Endometrial microvascular endothelial cells (primary cell): Measurements from ENCODE around the gene HBE1. TPM values are rescaled to one million over a fixed set of nuclear protein-coding genes. Genes with fewer than 3 reads are reported as not detected.
"Not testable (repeated sequence)": the region's sequence is repeated elsewhere in the genome, so short reads cannot be mapped to it uniquely, and the experiment has no call there.

Experiments used
- in situ Hi-C: cut with HindIII; loops from 2 replicates; pipeline ENCODE4 v1.10.0; 2017; ENCODE audit warnings: low sequenced_read_pairs, low pct_unique_long_range_greater_than_20kb; ENCODE audit errors: inconsistent ontology term
- total RNA-seq: library from RNA; depleted of rRNA; stranded (reverse); fragments of >200 nt; gene quantifications from one replicate; pipeline ENCODE4 v1.2.3, GENCODE V29; 2015; ENCODE audit errors: inconsistent ontology term

HBE1 gene
- total RNA-seq, 1 donor from 2014 or later: not detected

- in situ Hi-C loops: no loop called here
Observed at GRCh38 chr11:5258543-5259262, 11.0 kb downstream of the HBE1 start.

GRCh38 chr11:5257296-5257695 lies 12.4 kb downstream of the HBE1 start:
- in situ Hi-C loops: no loop called here

- in situ Hi-C loops: not testable (repeated sequence)
Observed at GRCh38 chr11:5254646-5255413, 14.9 kb downstream of the HBE1 start, which contains the start of gene HBG2. TSS of gene HBG2 (minus strand) at chr11:5254781. CDS start at chr11:5254728, 53 bp downstream.

GRCh38 chr11:5254023-5254422 lies 15.7 kb downstream of the HBE1 start:
- in situ Hi-C loops: not testable (repeated sequence)

GRCh38 chr11:5253440-5253839 lies 16.3 kb downstream of the HBE1 start:
- in situ Hi-C loops: not testable (repeated sequence)

- in situ Hi-C loops: no loop called here
Observed at GRCh38 chr11:5252919-5253265, 16.9 kb downstream of the HBE1 start.

GRCh38 chr11:5252192-5252918 lies 17.4 kb downstream of the HBE1 start:
- in situ Hi-C loops: no loop called here

- in situ Hi-C loops: no loop called here
Observed at GRCh38 chr11:5251746-5252145, 18.0 kb downstream of the HBE1 start.

- in situ Hi-C loops: no loop called here
Observed at GRCh38 chr11:5250543-5251204, 19.1 kb downstream of the HBE1 start.

GRCh38 chr11:5249807-5250396 lies 19.8 kb downstream of the HBE1 start, which contains the start of gene HBG1:
TSS of gene HBG1 (minus strand) at chr11:5249857. CDS start at chr11:5249804, 53 bp downstream.
- in situ Hi-C loops: not testable (repeated sequence)

- in situ Hi-C loops: not testable (repeated sequence)
Observed at GRCh38 chr11:5248498-5248897, 21.2 kb downstream of the HBE1 start.

- in situ Hi-C loops: no loop called here
Observed at GRCh38 chr11:5247472-5248192, 22.1 kb downstream of the HBE1 start.

GRCh38 chr11:5246772-5247471 lies 22.8 kb downstream of the HBE1 start:
- in situ Hi-C loops: no loop called here

- in situ Hi-C loops: no loop called here
Observed at GRCh38 chr11:5245155-5245554, 24.6 kb downstream of the HBE1 start.

- in situ Hi-C loops: no loop called here
Observed at GRCh38 chr11:5243816-5244180, 25.9 kb downstream of the HBE1 start.

- in situ Hi-C loops: no loop called here
Observed at GRCh38 chr11:5242933-5243815, 26.6 kb downstream of the HBE1 start.

GRCh38 chr11:5242208-5242607 lies 27.5 kb downstream of the HBE1 start:
- in situ Hi-C loops: no loop called here
